Measurements from ENCODE around the gene UAP1L1.
"Not testable (repeated sequence)": the region's sequence is repeated elsewhere in the genome, so short reads cannot be mapped to it uniquely, and the experiment has no call there.

UAP1L1 gene

GRCh38 chr9:137057545-137057944 is 19.8 kb upstream of the UAP1L1 start:
- DNase-seq (ENCODE audit: low read depth) = no peak

GRCh38 chr9:137058521-137059234 is 18.6 kb upstream of the UAP1L1 start:
- DNase-seq (ENCODE audit: low read depth) = no peak

- DNase-seq (ENCODE audit: low read depth) = no peak
These were observed 14.9 kb upstream of the UAP1L1 start for GRCh38 chr9:137062384-137062783.

DNA sequence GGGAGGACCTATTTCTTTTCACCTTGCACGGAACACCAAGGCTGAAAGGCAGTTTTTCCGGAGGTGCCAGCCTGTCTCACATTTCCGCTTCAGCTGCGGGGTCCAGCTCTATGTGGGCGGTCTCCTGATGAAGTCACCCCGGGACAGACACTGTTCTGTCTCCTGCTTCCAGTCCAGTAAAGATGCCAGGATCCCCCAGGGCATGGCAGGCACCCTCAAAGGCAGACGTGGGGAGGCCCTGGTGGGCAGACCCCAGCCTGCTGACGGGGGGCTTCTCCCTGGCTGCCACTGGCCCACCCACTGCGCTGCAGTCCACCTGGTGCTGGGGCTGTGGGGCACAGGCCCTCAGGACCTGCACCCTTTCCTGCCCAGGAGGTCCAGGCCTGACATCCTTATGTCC is 14.5 kb upstream of the UAP1L1 start:
- not testable (repeated sequence) for DNase-seq (ENCODE audit: low read depth)

DNA sequence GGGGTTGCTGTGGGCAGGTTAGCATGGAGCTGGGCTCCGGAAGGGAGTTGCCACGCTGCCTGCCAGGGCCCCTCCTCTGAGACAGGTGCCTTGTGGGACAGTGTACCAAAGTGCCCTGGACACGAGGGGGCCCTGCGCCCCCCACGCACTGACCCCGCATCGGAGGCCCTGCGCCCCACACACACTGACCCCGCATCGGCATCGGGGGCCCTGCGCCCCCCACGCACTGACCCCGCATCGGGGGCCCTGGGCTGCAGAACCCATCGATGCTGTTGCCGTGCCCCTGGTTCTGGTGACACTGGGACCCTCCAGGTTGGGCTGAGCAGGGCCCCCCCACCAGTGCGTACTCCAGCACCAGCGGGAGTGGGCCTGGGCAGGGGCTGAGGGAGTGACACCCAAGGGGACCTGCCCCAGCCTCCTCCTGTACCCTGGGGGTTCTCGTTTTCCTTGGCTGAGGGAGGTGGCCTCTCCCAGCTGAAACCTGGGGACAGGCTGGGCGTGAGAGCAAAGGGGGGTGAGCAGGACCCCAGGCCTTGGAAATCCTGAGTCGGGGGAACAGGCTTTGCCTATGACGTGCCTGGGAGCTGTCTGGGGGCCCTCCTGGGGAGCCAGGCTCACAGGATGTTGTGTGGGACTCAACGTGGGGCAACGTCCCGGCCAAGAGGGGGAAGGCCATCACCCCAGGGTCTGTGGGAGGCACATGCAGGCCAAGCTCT is 13.8 kb upstream of the UAP1L1 start:
- no peak for DNase-seq (ENCODE audit: low read depth)

DNA sequence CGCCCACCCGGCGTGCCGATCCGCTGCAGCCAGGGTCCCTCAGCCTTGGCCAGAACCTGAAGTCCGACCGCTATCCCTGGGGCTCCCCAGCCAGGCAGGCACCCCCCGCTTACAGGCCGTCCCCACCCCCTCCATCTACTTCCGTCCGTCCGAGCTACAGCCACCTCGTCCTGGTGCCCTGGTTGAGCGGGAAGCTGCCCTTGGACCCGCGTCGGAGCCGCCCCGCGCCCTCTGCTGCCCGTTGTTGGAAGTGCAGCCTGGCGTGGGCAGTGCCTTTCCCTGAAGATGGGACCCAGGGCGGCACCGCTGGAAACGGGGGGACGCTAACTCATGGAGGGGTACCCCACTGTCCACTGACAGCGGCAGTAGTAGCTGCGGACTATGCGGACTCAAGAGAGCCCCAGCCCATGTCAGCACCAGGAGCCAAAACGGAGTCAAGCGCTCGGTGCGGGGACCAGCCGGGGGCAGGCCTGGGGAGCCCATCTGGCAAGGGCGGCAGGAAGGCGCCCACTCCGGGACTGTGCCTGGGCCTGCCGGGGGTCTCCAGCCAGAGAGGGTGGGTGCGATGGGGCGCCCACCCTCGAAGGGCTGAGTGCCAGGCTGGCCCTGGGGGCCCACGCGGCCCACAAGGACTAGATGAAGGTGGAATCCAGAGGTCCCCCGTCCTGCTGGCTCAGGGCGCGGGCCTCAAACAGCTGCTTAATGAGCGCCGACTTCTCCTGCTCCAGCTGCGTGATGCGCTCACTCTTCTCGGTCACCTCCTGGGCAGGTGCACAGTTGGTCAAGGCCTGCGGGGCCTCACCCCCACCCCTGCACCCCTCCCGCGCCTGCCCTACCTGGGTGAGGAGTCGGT is 13.1 kb upstream of the UAP1L1 start:
- no peak for DNase-seq (ENCODE audit: low read depth)

GRCh38 chr9:137064880-137065164 is 12.5 kb upstream of the UAP1L1 start:
- no peak for DNase-seq (ENCODE audit: low read depth)

- DNase-seq (ENCODE audit: low read depth) = no peak
These were observed 11.9 kb upstream of the UAP1L1 start for GRCh38 chr9:137065336-137065967.

DNA sequence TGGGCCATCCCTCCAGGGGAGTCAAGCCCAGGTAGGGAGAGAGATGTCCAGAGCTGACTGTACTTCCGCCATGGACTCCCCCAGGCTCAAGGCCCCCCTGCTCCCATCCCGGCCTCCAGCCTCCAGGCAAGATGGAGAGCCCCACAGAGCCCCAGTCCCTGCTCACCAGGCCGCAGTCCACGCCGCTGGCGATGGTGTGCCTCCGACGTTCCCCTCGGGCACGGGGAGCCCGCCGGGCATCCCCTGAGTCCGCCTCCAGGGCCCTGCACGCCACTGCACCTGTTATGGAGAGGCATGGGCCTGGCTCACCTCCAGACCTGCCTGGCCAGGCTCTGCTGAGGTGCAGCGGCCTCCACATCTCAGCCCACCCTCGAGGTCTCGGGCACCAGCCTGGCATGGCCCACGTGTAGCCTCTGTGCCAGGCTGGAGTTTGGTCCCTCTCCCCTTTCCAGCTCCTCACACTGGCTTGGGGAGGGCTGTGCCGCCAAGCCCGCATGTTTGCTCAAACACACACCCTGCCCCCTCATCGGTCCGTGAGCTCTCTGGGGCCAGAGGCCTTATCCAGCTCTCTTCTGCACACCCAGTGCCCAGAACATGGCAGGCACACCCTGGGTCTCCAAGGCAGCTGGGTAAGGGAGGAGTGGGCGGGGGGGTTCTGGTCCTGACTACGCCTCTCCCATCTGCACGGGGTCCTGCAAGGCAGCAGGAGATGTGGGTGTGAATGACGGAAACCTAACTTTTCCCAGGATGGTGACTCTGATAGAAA is 11.0 kb upstream of the UAP1L1 start:
- no peak for DNase-seq (ENCODE audit: low read depth)

GRCh38 chr9:137067860-137068538 is 9.3 kb upstream of the UAP1L1 start:
- DNase-seq (ENCODE audit: low read depth) = peak; percentile 77

GRCh38 chr9:137068539-137069507 is 8.5 kb upstream of the UAP1L1 start:
- DNase-seq (ENCODE audit: low read depth) = no peak

DNA sequence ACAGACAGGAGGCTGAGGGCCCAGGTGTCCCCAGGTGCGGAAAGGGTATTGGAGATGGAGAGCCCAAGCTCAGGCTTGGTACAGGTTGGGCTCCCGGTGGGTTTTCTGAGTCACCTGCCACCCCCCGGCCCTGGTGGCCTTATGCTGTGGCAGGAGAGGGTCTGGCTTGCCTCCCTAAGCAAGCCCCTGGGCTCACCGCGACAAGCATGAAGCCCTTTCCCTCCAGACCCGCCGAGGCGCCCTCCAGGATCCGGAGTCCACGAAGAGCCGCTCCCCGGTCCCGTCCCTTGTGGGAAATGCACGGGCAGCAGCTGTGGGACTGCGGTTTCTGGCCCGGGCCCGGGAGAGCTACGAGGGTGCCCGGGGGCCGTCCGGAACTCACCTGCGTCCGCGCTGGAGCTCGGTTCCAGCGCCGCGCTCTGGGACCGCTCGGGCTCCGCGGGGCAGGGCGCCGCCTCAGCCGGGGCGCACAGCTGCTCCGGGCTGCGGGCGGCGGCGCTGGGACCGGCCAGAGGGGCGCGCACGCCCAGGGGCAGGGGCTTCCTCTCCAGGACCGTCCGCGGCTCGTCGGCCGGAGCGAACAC is 7.7 kb upstream of the UAP1L1 start:
- DNase-seq (ENCODE audit: low read depth) = no peak

DNA sequence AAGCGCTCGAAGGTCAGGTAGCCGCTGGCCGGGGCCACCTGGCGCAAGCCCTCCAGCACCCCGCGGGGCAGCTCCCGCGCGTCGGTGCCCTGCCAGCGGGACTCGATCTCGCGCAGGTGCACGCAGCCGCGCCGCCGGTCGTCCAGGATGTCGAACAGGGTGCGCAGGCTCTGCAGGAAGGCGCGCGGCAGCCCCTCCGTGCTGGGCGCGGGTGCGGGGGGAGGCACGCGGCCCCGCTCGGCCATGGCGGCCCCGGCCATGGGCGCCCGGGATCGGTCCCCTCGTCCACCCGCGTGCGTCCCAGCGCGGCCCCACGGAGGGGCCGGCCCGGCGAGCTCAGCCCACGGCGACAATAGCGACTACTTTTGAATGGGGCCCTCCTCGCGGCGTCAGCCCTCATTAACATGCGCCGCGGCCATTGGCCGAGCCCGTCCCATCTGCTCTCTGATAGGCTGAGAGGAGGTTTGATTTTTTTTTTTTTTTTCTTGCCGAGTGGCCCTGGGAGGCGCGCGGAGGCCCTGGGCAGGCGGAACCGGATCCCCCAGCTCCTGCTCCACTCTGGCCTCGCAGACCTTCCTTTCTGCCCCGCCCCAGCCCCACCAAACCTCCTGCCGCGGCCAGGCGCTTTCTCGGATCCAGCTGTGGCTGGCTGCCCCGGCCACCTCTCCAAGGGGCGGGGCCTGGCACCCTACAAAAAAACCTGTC is 7.0 kb upstream of the UAP1L1 start, which contains the start of gene SAPCD2:
SAPCD2 (minus strand) TSS at position 357 of the 705 bp plus-strand sequence; CDS start at position 260, 97 bp downstream.
- peak; percentile 84 for DNase-seq (ENCODE audit: low read depth)

DNA sequence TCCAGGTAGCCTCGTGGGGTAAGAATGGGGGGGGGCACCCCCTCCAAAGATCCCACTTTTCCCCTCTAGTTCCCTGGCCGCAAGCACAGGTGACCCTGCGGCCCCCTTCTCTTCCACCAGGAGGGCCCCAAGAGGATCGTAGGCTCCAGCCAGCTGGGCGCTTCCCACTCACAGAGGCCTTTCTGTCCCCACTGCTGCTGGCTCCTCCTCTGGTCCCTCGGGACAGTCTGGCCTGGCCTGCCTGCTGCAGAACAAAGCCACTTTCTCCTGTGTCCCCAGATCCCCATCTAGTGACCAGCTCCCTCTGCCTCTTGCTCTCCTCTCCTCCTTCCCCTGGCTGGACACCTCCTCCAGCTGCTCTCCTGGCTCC is 6.4 kb upstream of the UAP1L1 start:
- no peak for DNase-seq (ENCODE audit: low read depth)

DNA sequence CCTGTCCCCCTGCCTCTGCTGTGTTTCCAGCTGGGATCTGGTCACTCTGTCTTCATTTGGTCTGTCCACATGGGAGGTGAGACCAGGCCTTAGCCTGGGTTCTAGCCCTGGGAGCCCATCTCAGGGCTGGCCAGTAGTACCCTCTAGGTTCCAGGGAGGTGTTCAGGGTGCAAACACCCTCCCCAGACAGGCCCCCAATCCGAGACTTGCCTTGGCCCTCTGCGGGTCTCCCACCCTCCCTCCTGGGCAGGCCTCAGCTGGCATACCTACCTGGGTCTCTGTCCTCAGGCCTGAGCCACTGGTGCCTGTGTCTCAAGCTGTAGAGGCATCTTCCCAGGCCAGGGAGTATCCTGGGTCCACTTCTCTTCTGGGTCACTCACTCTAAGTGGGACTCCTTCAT is 6.0 kb upstream of the UAP1L1 start:
- no peak for DNase-seq (ENCODE audit: low read depth)

DNA sequence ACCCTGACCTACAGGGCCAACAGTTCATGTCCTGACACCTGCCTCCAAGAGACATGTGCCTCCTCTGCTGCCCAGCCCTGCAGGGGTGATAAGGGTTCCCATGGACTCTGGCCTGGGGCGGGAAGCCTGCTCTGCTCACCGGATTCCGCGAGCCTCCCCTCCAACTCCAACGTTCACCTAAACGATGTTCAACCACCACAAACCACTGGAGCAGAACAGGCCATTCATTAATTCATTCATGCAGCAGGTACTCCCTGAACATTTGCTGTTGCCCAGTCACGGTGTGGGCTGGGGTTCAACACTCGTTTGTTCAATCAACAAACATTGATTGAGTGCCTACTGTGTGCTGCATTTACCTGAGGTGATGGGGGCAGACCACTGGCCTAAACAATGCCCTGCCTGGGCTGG is 3.3 kb upstream of the UAP1L1 start:
- no peak for DNase-seq (ENCODE audit: low read depth)

- DNase-seq (ENCODE audit: low read depth) = no peak
These were observed 2.6 kb upstream of the UAP1L1 start for GRCh38 chr9:137074657-137075274.

DNA sequence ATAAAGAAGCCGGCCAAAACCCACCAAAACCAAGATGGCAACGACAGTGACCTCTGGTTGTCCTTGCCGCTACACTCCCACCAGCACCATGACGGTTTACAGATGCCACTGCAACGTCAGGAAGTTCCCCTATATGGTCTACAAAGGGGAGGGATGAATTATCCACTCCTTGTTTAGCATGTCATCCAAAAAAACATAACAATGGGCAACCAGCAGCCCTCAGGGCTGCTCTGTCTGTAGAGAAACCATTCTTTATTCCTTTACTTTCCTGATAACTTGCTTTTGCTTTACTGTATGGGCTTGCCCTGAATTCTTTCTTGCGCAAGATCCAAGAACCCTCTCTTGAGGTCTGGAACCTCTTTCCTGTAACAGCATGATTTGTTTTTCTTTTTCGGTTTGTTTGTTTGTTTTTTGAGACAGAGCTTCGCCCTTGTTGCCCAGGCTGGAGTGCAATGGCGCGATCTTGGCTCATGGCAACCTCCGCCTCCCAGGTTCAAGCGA is 2.0 kb upstream of the UAP1L1 start:
- DNase-seq (ENCODE audit: low read depth) = no peak

All from CMK (cell line).